ENCODE results near the gene OR2W1.
A peak's percentile ranks its signal among the peaks of the same experiment; 100 is the strongest.

Gene OR2W1

DNA sequence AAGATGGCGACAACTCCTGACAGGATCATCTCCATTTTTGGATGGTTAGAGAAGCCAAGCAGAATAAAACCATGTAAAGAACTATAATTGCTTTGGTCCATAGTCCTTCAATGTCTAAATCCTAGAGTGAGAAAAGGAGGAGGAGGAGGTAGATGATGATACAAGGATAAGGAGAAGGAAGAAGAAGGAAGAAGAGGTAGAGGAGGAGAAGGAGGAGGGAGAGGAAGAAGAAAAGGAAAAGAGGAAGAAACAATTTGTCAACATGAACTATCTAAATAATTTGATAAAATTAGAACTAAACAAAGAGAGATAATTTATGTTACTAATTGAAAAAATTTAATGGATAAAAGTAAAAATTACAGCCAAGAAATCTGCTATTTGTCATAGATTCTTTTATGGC, at the start of gene OR2W1:
Gene OR2W1 (minus strand): TSS at position 101 of the 400 bp plus-strand sequence. CDS start 0 bp downstream, at position 101.
- no peak for DNase-seq

DNA sequence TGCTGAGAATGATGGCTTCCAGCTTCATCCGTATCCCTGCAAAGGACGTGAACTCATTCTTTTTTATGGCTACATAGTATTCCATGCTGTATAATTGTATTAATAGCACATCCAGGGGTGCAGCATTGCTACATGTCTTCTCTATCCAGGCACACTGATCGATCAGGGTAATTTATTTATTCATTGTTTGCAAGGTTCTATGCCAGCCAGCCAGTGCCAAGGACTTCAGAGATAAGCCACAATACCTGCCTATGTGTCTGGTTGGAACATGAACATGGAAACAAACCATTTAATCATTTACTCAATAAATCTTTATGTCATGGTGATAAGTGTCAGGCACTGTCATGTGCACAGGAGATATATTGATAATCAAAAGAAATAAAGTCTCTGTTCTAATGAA, 48.0 kb upstream of the OR2W1 start:
- no peak for DNase-seq

GRCh38 chr6:29087213-29087612, 42.2 kb upstream of the OR2W1 start, which contains the start of gene OR2B3:
Gene OR2B3 (minus strand): TSS chr6:29087313. CDS start chr6:29087248, 65 bp downstream.
- no peak for DNase-seq

GRCh38 chr6:29082457-29082856, 37.5 kb upstream of the OR2W1 start:
- DNase-seq, result no peak

GRCh38 chr6:29081312-29081711, 36.3 kb upstream of the OR2W1 start:
- no peak for DNase-seq

DNA sequence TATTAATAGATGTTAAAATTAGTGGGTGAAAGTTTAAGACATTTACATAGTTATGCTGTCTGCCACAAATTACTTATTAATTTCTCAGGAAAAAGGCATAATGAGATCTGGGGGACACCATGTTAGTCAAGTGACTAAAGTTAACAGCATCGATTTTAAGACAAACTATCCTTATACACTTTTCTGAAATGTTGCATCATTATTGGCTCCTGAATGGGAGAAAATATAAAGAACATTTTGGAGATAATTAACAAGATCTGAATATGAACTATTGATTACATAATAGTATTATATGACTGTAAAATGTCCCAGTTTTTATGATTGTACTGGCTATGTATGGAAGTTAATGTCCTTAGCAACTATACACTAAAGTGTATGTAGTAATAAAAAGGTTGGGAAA, 34.2 kb upstream of the OR2W1 start:
- DNase-seq, result no peak

- DNase-seq, result peak in 1 of 2 experiments; percentile 4
These were observed 27.1 kb upstream of the OR2W1 start for GRCh38 chr6:29071831-29072723.

DNA sequence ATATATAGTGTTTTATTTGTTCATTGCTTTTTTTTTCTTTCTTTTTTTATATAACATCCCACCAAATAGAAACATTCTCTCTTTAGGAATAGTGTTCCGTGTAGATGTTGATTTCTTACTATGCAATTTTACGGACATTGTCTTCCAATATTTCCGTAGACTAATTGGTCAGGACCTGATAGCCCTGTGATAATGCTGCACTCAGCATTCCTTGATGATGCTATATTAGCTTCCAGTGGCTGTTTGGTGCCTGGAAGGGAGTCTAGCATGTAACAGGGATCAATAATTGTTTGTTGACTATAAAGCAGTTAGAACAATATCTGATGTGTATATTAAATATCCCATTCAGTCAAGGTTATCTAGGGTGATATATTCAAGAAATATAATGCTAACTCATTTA, 6.7 kb upstream of the OR2W1 start:
- DNase-seq, result no peak

- DNase-seq, result no peak
These were observed 9.0 kb downstream of the OR2W1 start for GRCh38 chr6:29035951-29036350.

DNA sequence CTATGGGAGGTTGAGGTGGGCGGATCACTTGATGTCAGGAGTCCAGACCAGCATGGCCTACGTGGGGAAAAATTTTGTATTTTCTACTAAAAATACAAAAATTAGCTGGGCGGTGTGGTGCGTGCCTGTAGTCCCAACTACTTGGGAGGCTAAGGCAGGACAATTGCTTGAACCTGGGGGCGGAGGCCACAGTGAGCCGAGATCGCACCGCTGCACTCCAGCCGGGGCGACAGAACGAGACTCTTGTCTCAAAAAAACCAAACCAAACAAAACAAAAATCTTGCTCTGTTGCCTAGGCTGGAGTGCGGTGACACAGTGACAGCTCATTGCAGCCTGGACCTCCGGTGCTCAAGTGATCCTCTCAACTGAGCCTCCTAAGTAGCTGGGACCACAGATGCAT, 16.2 kb downstream of the OR2W1 start:
- no peak for DNase-seq

- no peak for DNase-seq
These were observed 18.9 kb downstream of the OR2W1 start for GRCh38 chr6:29025927-29026585.

- DNase-seq, result no peak
These were observed 23.5 kb downstream of the OR2W1 start for GRCh38 chr6:29021434-29021833.

DNA sequence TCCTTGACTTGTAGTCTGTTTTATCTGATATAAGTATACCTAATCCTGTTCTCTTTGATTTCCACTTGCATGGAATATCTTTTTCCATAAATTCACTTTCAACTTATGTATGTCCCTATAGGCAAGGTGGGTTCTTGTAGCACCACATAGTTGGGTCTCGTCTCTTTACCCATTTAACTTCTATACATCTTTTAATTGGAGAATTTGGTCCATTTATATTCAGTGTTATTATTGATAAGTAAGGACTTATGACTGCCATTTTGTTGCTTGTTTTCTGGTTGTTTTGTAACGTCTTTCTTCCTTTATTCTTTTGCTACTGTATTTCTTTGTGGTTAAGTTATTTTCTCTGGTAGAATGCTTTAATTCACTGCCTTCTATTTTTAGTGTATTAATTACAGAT, 25.3 kb downstream of the OR2W1 start:
- no peak for DNase-seq

DNA sequence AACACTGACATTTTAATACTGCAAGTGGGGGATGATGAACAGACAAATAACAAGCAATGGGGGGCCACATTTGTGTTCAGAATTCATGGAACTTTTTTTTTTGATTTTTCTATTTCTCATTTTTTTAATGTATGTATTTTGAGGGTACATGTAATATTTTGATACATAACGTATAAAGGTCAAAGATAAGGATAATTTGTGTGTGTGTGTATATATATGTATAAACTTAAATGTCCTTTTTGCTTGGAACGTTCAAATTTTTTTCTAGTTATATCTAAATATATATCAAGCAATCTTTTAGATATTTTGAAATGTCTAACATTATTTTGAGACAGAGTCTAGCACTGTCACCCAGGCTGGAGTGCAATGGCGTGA, 27.6 kb downstream of the OR2W1 start:
- no peak for DNase-seq

DNA sequence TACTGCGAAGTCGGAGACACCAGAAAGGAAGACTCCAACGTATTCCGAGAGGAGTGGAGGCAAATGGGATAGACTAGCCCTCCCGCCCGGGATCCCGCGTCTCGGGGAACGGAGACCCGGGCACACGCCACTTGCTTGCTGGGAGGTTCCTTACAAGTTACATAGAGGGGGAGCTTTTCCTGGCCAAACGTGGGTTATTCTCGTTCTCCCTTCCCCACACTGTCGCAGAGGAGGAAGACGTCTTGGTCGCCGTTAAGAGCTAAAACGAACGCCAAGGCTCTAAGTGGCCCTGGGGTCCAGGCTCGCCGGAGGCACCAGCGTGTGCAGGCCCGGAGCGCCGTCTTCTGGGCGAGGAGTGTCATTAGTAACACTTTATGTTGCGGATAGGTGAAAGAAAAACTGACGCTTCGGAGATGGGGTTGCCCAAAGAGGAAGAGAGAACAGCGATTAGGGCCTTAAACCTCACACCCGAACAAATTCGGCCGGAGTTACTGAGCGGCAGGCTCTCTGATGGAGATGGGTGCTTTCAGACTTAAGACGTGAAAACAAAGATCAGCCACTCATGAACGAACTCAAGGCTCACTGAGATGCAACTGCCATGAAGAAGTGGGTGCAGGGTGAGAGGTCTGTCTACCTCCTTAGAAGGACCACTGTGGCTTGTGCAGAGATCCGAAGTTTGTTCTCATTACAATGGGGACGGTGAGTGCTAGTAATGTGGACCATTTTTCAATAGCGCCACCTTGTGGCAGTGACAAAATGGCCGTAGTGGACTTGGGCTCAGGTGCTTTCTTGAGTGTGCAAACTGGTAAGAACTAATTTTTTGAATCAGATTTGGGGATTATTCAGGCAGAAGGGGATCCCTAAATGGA, 28.2 kb downstream of the OR2W1 start:
- DNase-seq, result peak; percentile 85 to 91

DNA sequence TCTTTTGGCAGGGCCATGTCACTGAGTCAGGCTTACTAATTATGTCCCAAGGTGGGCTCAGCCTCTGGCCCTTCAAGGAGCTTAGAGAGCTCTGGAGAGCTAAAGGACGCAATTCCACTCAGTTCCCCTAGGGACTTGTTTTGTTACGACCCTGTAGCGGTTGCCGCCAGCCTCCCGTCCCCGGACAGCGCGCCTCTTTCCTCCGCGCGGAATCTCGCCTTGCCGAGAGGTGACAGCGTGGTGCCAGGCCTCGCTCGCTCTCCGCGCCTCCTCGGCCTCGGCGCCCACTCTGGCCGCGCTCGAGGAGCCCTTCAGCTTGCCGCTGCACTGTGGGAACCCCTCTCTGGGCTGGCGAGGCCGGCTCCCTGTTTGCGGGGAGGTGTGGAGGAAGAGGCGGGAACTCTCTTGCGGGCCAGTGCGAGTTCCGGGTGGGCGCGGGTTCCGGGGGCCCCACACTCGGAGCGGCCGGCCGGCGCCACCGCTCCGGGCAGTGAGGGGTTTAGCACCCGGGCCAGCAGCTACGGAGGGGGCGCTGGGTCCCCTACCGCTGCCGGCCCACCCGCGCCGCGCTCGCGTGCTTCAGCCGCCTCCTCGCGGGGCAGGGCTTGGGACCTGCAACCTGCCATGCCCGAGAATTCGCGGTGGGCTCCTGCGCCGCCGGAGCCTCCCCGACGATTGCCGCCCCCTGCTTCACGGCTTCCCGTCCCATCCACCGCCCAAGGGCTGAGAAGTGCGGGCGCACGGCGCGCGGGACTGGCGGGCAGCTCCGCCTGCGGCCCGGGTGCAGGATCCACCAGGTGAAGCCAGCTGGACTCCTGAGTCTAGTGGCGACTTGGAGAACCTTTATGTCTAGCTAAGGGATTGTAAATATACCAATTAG, 30.0 kb downstream of the OR2W1 start:
- no peak for DNase-seq

DNA sequence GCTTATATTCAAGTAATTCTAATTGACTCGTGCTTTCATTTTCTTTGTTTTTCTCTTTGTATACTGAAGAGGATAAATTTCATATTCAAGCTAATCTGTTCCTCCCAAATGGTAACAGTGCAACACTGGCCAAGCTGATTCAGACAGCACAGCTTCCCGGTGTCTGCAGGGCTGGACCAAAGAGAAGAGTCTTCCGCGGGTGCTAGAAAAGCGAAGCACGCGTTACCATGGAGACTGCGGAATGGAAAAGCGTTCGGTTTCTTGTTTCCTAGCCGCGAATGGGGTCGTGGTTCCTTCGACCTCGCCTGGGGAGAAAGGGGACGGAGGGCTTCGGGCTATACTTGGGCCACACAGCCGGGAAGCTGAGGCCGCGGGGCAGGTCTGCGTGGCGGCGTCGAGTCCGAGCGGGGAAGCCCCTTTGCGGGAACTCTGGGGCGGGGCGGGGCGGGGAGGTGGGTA, 33.7 kb downstream of the OR2W1 start:
- peak; percentile 28 to 48 for DNase-seq

GRCh38 chr6:29009358-29009757, 35.6 kb downstream of the OR2W1 start:
- no peak for DNase-seq

GRCh38 chr6:29008089-29008488, 36.9 kb downstream of the OR2W1 start:
- no peak for DNase-seq

DNA sequence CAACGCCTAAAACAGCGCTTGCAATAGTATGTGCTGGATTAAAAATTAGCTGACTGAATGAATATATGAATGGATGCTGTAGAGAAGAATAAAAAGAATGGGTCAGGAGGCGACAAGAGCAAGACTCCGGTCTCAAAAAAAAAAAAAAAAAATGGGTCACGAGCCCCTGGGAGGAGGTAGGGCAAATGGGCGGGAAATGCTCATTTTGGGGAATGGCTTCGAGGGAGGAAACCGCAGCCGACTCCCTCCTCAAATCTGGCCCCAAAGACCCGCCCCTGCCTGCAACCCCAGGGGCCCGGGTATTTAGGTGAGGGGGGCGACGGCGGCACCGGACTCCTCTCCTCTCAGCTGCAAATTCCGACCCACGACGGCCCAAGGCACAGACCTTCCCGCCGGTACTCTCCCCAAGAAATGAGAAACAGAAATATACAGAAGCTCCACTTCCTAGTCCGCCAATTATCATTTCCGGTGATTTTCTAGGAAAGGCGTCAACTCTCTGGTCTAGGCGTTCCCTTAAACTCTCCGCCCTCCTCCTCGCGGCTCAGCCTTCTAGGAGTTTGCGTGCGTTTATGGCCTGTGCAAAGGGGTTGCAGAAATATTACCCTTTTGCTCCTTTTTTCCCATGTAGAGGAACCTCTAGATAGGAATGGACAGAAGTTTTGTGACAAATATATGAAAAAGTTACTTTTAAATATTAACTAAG, 39.6 kb downstream of the OR2W1 start, which contains the start of gene ZNF311:
Gene ZNF311 (minus strand): TSS at position 133 of the 703 bp plus-strand sequence. CDS start 1,361 bp downstream, outside the sequence.
- peak; percentile 49 to 52 for DNase-seq

GRCh38 chr6:28996844-28997510, 48.0 kb downstream of the OR2W1 start:
- DNase-seq, result no peak
